Prostate gland (tissue), 2 donors: ENCODE results near the gene TARP.

Experiments
- POLR2A ChIP-seq: fragments of 450-650 bp; IDR thresholded peaks from one replicate; pipeline ENCODE4 v1.6.1; 2016; ENCODE audit warnings: antibody characterized with exemption, mild to moderate bottlenecking
- POLR2AphosphoS5 ChIP-seq: sonication (generic); formaldehyde crosslinking; IDR thresholded peaks from one replicate; pipeline ENCODE4 v1.6.1; 2017; ENCODE audit warnings: antibody characterized with exemption
- TF ChIP-seq, protein P1 (sequence below), 4 experiments: fragments of 200-600 bp in 2 of 4; fragments of 450-650 bp in 2 of 4; sonication (generic) in 2 of 4; IDR thresholded peaks; 1 replicate in 3 of 4; 2 replicates in 1 of 4; pipeline ENCODE4 v1.5.1; 2016 to 2019; ENCODE audit warnings: antibody characterized with exemption in 4 of 4, mild to moderate bottlenecking in 2 of 4, moderate library complexity in 2 of 4

GRCh38 chr7:38321050-38321449, 47.6 kb upstream of the TARP start:
- TF ChIP-seq, protein P1, sequence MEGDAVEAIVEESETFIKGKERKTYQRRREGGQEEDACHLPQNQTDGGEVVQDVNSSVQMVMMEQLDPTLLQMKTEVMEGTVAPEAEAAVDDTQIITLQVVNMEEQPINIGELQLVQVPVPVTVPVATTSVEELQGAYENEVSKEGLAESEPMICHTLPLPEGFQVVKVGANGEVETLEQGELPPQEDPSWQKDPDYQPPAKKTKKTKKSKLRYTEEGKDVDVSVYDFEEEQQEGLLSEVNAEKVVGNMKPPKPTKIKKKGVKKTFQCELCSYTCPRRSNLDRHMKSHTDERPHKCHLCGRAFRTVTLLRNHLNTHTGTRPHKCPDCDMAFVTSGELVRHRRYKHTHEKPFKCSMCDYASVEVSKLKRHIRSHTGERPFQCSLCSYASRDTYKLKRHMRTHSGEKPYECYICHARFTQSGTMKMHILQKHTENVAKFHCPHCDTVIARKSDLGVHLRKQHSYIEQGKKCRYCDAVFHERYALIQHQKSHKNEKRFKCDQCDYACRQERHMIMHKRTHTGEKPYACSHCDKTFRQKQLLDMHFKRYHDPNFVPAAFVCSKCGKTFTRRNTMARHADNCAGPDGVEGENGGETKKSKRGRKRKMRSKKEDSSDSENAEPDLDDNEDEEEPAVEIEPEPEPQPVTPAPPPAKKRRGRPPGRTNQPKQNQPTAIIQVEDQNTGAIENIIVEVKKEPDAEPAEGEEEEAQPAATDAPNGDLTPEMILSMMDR (IDR thresholded peaks at IDR 0.05), result no peak
- TF ChIP-seq POLR2A, result no peak
- no peak for TF ChIP-seq POLR2AphosphoS5
